Gastroesophageal sphincter (tissue), 3 donors: ENCODE data around the gene BRD1.

ENCODE experiments used
- CTCF ChIP-seq, 4 experiments: fragments of 200-600 bp in 2 of 4; fragments of 450-650 bp in 2 of 4; sonication (generic) in 1 of 4; IDR thresholded peaks; one replicate each; pipeline ENCODE4 v1.5.1; 2017 to 2019; ENCODE audit warnings: antibody characterized with exemption in 4 of 4, mild to moderate bottlenecking in 2 of 4, moderate library complexity in 2 of 4
- POLR2AphosphoS5 ChIP-seq: sonication (generic); formaldehyde crosslinking; IDR thresholded peaks from one replicate; pipeline ENCODE4 v1.6.1; 2017; ENCODE audit warnings: antibody characterized with exemption

- no peak for TF ChIP-seq CTCF (IDR thresholded peaks at IDR 0.05)
- no peak for TF ChIP-seq POLR2AphosphoS5
Observed at GRCh38 chr22:49827853-49828598, at the start of gene BRD1.
